ENCODE data around the gene ATP2A1. TPM values are rescaled to one million over a fixed set of nuclear protein-coding genes. Genes with fewer than 3 reads are reported as not detected.

Gene ATP2A1
- total and polyA plus RNA-seq, 8 donors, result 0.12 to 21.7 (median 1.1) TPM; not detected in 2

DNA sequence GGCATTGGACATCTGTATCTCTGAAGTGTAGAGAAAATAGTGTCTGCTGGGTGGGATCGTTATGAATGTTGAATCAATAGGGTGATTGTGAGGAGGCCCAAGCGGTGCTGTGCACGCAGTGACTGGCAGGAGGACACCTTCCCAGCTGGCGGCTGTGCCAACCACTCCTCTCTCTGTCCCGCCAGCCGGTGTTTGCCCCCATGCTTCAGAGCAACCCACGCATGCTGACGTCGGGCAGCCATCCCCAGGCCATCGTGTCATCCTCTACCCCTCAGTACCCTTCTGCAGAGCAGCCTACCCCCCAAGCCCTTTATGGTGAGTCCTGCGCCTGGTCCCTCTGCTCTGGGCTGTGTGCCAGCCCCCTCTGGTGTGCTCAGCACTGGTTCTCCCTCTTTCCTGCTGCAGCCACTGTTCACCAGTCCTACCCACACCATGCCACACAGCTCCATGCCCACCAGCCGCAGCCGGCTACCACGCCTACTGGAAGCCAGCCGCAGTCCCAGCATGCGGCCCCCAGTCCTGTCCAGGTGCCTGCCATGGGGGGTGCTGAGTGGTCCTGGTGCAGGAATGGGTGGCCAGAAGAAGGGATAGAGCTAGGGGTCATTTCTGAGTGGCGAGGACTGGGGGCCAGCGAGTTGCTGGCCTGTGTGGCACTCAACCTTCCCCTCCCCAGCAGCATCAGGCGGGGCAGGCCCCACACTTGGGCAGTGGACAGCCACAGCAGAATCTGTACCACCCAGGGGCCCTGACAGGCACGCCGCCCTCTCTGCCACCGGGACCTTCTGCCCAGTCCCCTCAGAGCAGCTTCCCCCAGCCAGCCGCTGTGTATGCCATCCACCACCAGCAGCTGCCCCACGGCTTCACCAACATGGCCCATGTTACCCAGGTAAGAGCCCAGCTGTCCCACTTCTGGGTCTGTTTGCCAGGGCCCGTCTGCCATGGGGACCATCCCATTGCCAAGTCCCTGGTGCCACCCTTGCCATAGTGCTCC lies 43.1 kb upstream of the ATP2A1 start:
- intact Hi-C loops (cut with DNase I; ENCODE audit: low total_unique reads), result loop anchor here (10.0 kb wide), 1 partner anchor 50 kb away; no protein-coding TSS in a partner anchor
- 92 to 94% (median 93%) methylated on average over 17 to 25 of the region's 25 CpGs for WGBS, 5 donors
- no peak overlapping the region for H3K4me3 ChIP-seq
- no peak for TF ChIP-seq POLR2AphosphoS5 (IDR thresholded peaks at IDR 0.05)
- H3K27ac ChIP-seq, result no peak overlapping the region
- no peaks in the 10 kb centered on the region for H3K4me1 ChIP-seq
- H3K36me3 ChIP-seq, result peaks cover 74 to 93% (median 89%) of the 10 kb centered on the region in 4 donors
- no peaks in the 10 kb centered on the region for H3K27me3 ChIP-seq
- H3K9me3 ChIP-seq, result no peaks in the 10 kb centered on the region
- no peak for DNase-seq

DNA sequence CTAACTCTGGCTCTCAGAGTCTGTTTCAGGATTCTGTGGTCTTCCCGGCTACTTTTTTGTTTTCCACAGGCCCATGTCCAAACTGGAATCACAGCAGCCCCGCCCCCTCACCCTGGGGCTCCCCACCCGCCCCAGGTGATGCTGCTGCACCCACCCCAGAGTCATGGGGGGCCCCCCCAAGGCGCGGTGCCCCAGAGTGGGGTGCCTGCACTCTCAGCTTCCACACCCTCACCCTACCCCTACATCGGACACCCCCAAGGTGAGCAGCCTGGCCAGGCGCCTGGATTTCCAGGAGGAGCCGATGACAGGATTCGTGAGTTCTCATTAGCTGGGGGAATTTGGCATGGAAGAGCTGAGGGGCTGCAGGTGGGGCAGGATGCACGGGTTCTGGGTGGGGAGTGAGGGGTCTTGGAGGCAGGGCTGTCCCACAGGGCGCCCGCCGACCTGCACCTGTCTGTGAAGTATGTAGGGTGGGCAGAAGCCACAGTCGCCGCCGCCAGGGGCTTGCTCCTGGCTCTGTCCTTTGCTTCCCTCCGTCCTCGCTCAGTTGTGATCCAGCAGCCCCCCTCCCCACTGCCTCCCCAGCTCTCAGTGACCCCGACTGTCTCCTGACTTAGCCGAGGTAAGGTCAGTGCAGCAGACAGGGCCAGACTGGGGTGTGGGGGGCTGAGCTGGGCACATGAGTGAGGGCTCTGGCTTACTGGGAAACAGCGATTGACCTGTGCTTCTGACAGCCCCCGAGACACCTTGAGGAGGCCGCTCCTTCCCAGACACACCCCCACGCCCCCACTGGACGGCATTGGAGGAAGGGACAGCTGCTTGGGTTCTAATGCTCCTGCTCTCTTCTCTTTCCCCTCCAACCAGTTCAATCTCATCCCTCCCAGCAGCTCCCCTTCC lies 42.2 kb upstream of the ATP2A1 start:
- TF ChIP-seq CTCF (IDR thresholded peaks at IDR 0.05) (no peak), POLR2AphosphoS5 (IDR thresholded peaks at IDR 0.05) (no peak), EP300 (IDR thresholded peaks at IDR 0.05) (no peak), POLR2A (IDR thresholded peaks at IDR 0.05) (no peak)
- Histone ChIP-seq H3K27me3 (no peaks in the 10 kb centered on the region), H3K36me3 (peaks cover 64 to 86% (median 85%) of the 10 kb centered on the region in 4 donors), H3K4me1 (no peaks in the 10 kb centered on the region), H3K27ac (no peak overlapping the region), H3K9me3 (no peaks in the 10 kb centered on the region), H3K4me3 (no peak overlapping the region)
- intact Hi-C loops (cut with DNase I; ENCODE audit: low total_unique reads), result loop anchor here (10.0 kb wide), 1 partner anchor 49 kb away; no protein-coding TSS in a partner anchor
- 91 to 94% (median 92%) methylated on average over 20 to 25 of the region's 25 CpGs for WGBS, 5 donors
- DNase-seq, result no peak

GRCh38 chr16:28836761-28837064 lies 41.6 kb upstream of the ATP2A1 start:
- no peak overlapping the region for H3K4me3 ChIP-seq
- WGBS, 5 donors, result 79 to 90% (median 86%) methylated on average over 8 of the region's 8 CpGs
- TF ChIP-seq CTCF (IDR thresholded peaks at IDR 0.05), result no peak
- no peak for TF ChIP-seq EP300 (IDR thresholded peaks at IDR 0.05)
- no peak for TF ChIP-seq POLR2A (IDR thresholded peaks at IDR 0.05)
- TF ChIP-seq POLR2AphosphoS5 (IDR thresholded peaks at IDR 0.05), result no peak
- H3K27ac ChIP-seq, result no peak overlapping the region
- H3K36me3 ChIP-seq, result peaks cover 59 to 85% (median 85%) of the 10 kb centered on the region in 4 donors
- H3K27me3 ChIP-seq, result no peaks in the 10 kb centered on the region
- intact Hi-C loops (cut with DNase I; ENCODE audit: low total_unique reads), result loop anchor here (10.0 kb wide), 1 partner anchor 48 kb away; no protein-coding TSS in a partner anchor
- no peaks in the 10 kb centered on the region for H3K9me3 ChIP-seq
- DNase-seq, result no peak
- H3K4me1 ChIP-seq, result no peaks in the 10 kb centered on the region

DNA sequence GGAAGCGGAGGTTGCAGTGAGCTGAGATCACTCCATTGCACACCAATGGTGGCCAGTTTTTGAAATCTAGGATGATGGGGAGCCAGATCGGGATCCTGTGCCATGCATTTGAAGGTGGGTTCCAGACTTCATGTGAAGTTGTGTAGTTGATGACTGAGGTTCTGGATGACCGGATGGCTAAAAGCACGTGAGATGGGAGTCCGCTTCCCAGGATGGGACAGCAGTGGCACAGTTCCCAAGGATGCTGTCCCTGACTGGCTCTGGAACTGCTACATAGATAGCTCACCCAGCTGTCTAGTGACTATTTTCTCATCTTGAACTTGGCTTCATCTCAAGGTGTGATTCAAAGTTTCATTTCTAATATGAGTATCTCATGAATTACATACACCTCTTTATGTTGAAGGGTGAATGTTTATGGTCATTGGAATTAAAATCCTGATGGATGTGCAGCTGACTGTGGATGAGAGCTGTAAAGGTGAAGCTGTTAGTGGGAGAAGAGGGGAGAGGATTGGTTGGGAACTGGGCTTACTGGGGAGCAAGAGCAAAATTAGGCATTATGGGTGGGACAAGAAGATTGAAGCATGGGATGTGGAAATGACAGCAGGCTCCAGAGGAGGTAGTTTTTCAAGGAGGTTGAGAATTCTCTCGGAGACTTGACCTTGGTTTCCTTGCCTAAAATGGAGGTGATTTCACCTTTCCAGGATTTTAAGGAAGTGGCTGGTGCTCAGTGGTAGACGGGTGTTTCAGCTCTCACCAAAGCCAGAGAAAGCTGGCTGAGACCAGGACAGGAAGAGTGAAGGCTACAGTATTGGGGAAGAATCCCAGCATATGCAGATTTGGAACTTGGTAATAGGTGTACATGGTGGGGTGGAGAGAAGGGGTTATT lies 40.4 kb upstream of the ATP2A1 start:
- H3K4me3 ChIP-seq, result no peak overlapping the region
- H3K4me1 ChIP-seq, result no peaks in the 10 kb centered on the region
- H3K9me3 ChIP-seq, result no peaks in the 10 kb centered on the region
- H3K27ac ChIP-seq, result no peak overlapping the region
- no peaks in the 10 kb centered on the region for H3K27me3 ChIP-seq
- WGBS, 5 donors, result 88 to 95% (median 90%) methylated on average over 3 to 7 of the region's 7 CpGs
- TF ChIP-seq EP300 (IDR thresholded peaks at IDR 0.05) (no peak), POLR2A (IDR thresholded peaks at IDR 0.05) (no peak), CTCF (IDR thresholded peaks at IDR 0.05) (no peak), POLR2AphosphoS5 (IDR thresholded peaks at IDR 0.05) (no peak)
- peaks cover 59 to 85% (median 85%) of the 10 kb centered on the region in 4 donors for H3K36me3 ChIP-seq
- intact Hi-C loops (cut with DNase I; ENCODE audit: low total_unique reads), result loop anchor here (10.0 kb wide), 1 partner anchor 47 kb away; no protein-coding TSS in a partner anchor
- DNase-seq, result no peak
